HEK293 (cell line): ENCODE data around the gene PTGIS.
A peak's percentile ranks its signal among the peaks of the same experiment; 100 is the strongest.

Source experiments
- CTCF ChIA-PET: fragments of 350-600 bp; formaldehyde crosslinking; extraction: SDS; loops from one replicate; lab custom pipeline; 2021; ENCODE audit warnings: antibody characterized with exemption; lab: Yijun Ruan, JAX
- POLR2A ChIA-PET: fragments of 300-600 bp; formaldehyde crosslinking; extraction: SDS; loops from one replicate; lab custom pipeline; 2020; ENCODE audit warnings: antibody characterized with exemption, inconsistent platforms; lab: Yijun Ruan, JAX
- H3K27ac ChIP-seq: fragments of 200-500 bp; sonication (Bioruptor generic); 2 replicates; pipeline ENCODE4 v1.5.1; 2014; ENCODE audit warnings: low read depth, low read length, control low read depth, inconsistent platforms; ENCODE audit errors: extremely low read depth
- H3K36me3 ChIP-seq, 2 experiments: fragments of 200-500 bp in 1 of 2; sonication (Bioruptor generic) in 1 of 2; 1 replicate in 1 of 2; 2 replicates in 1 of 2; pipeline ENCODE4 v1.5.1; 2014 to 2017; ENCODE audit warnings: inconsistent platforms in 2 of 2, low read length in 2 of 2; ENCODE audit not compliant: control insufficient read depth in 2 of 2, insufficient read depth in 1 of 2
- H3K4me1 ChIP-seq: fragments of 200-500 bp; sonication (Bioruptor generic); 2 replicates; pipeline ENCODE4 v1.5.1; 2014; ENCODE audit warnings: mild to moderate bottlenecking, low read length, inconsistent platforms; ENCODE audit not compliant: control insufficient read depth, insufficient read depth
- H3K4me3 ChIP-seq: 2 replicates; pipeline ENCODE4 v1.5.1; 2011; ENCODE audit warnings: low read depth, mild to moderate bottlenecking, control low read depth, low read length, moderate library complexity
- H3K9me3 ChIP-seq: fragments of 200-500 bp; sonication (Bioruptor generic); 2 replicates; pipeline ENCODE4 v1.5.1; 2014; ENCODE audit warnings: low read depth, low read length, inconsistent platforms; ENCODE audit not compliant: control insufficient read depth, insufficient read depth
- INSM2 ChIP-seq: fragments of 450-650 bp; formaldehyde crosslinking; IDR thresholded peaks from 2 replicates; pipeline ENCODE4 v1.5.1; 2016; ENCODE audit warnings: missing biosample characterization, missing genetic modification characterization
- RBAK ChIP-seq: fragments of 450-650 bp; formaldehyde crosslinking; IDR thresholded peaks from 2 replicates; pipeline ENCODE4 v1.5.1; 2016; ENCODE audit warnings: missing biosample characterization, missing genetic modification characterization
- SETDB1 ChIP-seq: IDR thresholded peaks from one replicate; pipeline ENCODE4 v1.6.1; 2017; ENCODE audit warnings: mild to moderate bottlenecking, low read length, moderate library complexity, mixed read lengths; ENCODE audit not compliant: insufficient read length
- ZBTB20 ChIP-seq: fragments of 450-650 bp; formaldehyde crosslinking; IDR thresholded peaks from 2 replicates; pipeline ENCODE4 v1.5.1; 2016; ENCODE audit warnings: missing biosample characterization, missing genetic modification characterization
- ZBTB8A ChIP-seq: fragments of 450-650 bp; formaldehyde crosslinking; IDR thresholded peaks from 2 replicates; pipeline ENCODE4 v1.5.1; 2016; ENCODE audit warnings: missing biosample characterization, missing genetic modification characterization
- ZNF121 ChIP-seq: fragments of 450-650 bp; formaldehyde crosslinking; IDR thresholded peaks from 2 replicates; pipeline ENCODE4 v1.5.1; 2016; ENCODE audit warnings: missing biosample characterization, missing genetic modification characterization
- ZNF140 ChIP-seq: fragments of 450-650 bp; formaldehyde crosslinking; IDR thresholded peaks from 2 replicates; pipeline ENCODE4 v1.5.1; 2016; ENCODE audit warnings: missing biosample characterization, missing genetic modification characterization
- ZNF302 ChIP-seq: fragments of 450-650 bp; formaldehyde crosslinking; IDR thresholded peaks from 2 replicates; pipeline ENCODE4 v1.5.1; 2016; ENCODE audit warnings: missing biosample characterization, missing genetic modification characterization, low read depth
- ZNF423 ChIP-seq: fragments of 450-650 bp; formaldehyde crosslinking; IDR thresholded peaks from 2 replicates; pipeline ENCODE4 v1.5.1; 2016; ENCODE audit warnings: missing biosample characterization, missing genetic modification characterization
- ZNF513 ChIP-seq: fragments of 450-650 bp; IDR thresholded peaks from 2 replicates; pipeline ENCODE4 v1.5.1; 2018; ENCODE audit warnings: missing biosample characterization, missing genetic modification characterization
- ZNF664 ChIP-seq: fragments of 450-650 bp; formaldehyde crosslinking; IDR thresholded peaks from 2 replicates; pipeline ENCODE4 v1.5.1; 2016; ENCODE audit warnings: missing biosample characterization, missing genetic modification characterization
- ZNF677 ChIP-seq: fragments of 450-650 bp; IDR thresholded peaks from 2 replicates; pipeline ENCODE4 v1.5.0; 2018; ENCODE audit warnings: missing biosample characterization, mild to moderate bottlenecking, missing genetic modification characterization, moderate library complexity
- ZNF791 ChIP-seq: fragments of 450-650 bp; formaldehyde crosslinking; IDR thresholded peaks from 2 replicates; pipeline ENCODE4 v1.5.1; 2016; ENCODE audit warnings: missing biosample characterization, missing genetic modification characterization
- ZNF792 ChIP-seq: fragments of 450-650 bp; formaldehyde crosslinking; IDR thresholded peaks from 2 replicates; pipeline ENCODE4 v1.5.1; 2016; ENCODE audit warnings: missing biosample characterization, missing genetic modification characterization
- ZNF830 ChIP-seq: fragments of 450-650 bp; IDR thresholded peaks from 2 replicates; pipeline ENCODE4 v1.5.0; 2018; ENCODE audit warnings: missing biosample characterization, missing genetic modification characterization, low read depth, mild to moderate bottlenecking, moderate library complexity
- TF ChIP-seq, protein P1 (sequence below): fragments of 450-650 bp; formaldehyde crosslinking; IDR thresholded peaks from 2 replicates; pipeline ENCODE4 v1.5.1; 2016; ENCODE audit warnings: missing biosample characterization, missing genetic modification characterization
- TF ChIP-seq, protein P2 (sequence below): fragments of 450-650 bp; formaldehyde crosslinking; IDR thresholded peaks from 2 replicates; pipeline ENCODE4 v1.5.1; 2016; ENCODE audit warnings: missing biosample characterization, missing genetic modification characterization

The PTGIS gene

DNA sequence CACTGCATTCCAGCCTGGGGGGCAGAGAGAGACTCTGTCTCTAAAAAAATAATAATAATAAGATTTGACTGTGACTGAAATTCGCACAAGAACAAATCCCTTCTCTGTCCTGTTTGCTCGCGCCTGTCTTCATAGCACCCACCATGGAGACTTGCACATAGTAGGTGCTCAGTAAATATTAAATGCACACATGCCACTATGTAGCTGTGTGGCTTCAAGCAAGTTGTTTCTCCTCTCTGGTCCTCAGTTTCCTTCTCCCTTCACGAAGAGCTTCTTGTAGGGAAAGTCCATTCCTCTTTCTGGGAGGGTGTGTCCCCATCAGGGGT, 15.4 kb upstream of the PTGIS start:
- ChIA-PET CTCF (interaction anchor here (0.7 to 2.3 kb wide), 2 partner anchors 26 to 279 kb away, joined by 3 to 7 read pairs; no protein-coding TSS in a partner anchor), POLR2A (no interaction called here)
- no peaks in the 10 kb centered on the region for H3K4me1 ChIP-seq

GRCh38 chr20:49582413-49583334, 14.7 kb upstream of the PTGIS start:
- Histone ChIP-seq H3K4me1 (no peaks in the 10 kb centered on the region), H3K36me3 (no peaks in the 10 kb centered on the region), H3K4me3 (no peak overlapping the region), H3K27ac (no peak overlapping the region), H3K9me3 (no peaks in the 10 kb centered on the region)
- ChIA-PET POLR2A (no interaction called here), CTCF (interaction anchor here (0.7 to 2.3 kb wide), 3 partner anchors 26 to 263 kb away, joined by 3 to 7 read pairs (median 3); no protein-coding TSS in a partner anchor)
- TF ChIP-seq ZNF302 (no peak), ZNF121 (tag by site-specific recombination) (no peak), ZNF792 (tag by site-specific recombination) (no peak), ZNF423 (tag by site-specific recombination) (no peak), INSM2 (tag by site-specific recombination) (no peak), ZNF677 (no peak), ZBTB8A (tag by site-specific recombination) (no peak), SETDB1 (peak; percentile 32), ZNF513 (tag by site-specific recombination) (no peak), RBAK (tag by site-specific recombination) (no peak), ZBTB20 (no peak)
- TF ChIP-seq, protein P1, sequence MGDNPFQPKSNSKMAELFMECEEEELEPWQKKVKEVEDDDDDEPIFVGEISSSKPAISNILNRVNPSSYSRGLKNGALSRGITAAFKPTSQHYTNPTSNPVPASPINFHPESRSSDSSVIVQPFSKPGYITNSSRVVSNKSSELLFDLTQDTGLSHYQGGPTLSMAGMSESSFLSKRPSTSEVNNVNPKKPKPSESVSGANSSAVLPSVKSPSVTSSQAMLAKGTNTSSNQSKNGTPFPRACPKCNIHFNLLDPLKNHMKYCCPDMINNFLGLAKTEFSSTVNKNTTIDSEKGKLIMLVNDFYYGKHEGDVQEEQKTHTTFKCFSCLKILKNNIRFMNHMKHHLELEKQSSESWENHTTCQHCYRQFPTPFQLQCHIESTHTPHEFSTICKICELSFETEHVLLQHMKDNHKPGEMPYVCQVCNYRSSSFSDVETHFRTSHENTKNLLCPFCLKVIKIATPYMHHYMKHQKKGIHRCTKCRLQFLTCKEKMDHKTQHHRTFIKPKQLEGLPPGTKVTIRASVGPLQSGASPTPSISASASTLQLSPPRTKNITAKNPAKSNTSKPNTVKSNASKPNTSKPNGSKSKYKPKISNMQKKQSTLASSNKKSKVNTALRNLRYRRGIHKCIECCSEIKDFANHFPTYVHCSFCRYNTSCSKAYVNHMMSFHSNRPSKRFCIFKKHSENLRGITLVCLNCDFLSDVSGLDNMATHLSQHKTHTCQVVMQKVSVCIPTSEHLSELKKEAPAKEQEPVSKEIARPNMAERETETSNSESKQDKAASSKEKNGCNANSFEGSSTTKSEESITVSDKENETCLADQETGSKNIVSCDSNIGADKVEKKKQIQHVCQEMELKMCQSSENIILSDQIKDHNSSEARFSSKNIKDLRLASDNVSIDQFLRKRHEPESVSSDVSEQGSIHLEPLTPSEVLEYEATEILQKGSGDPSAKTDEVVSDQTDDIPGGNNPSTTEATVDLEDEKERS (tag by site-specific recombination) = peak; percentile 79; the same call in 1 of the 2 replicates

More for the DNA sequence above, 15.4 kb upstream of the PTGIS start:
- H3K27ac ChIP-seq = no peak overlapping the region
- H3K4me3 ChIP-seq = no peak overlapping the region
- H3K36me3 ChIP-seq = no peaks in the 10 kb centered on the region
- no peaks in the 10 kb centered on the region for H3K9me3 ChIP-seq
- TF ChIP-seq ZNF664 = peak; percentile 29; the same call in 1 of the 2 replicates
- no peak for TF ChIP-seq ZNF791 (tag by site-specific recombination)
- TF ChIP-seq ZNF423 (tag by site-specific recombination) = no peak

- no peak overlapping the region for H3K4me3 ChIP-seq
- POLR2A ChIA-PET = no interaction called here
- TF ChIP-seq ZNF830 (no peak), ZNF140 (no peak)
- TF ChIP-seq, protein P2, sequence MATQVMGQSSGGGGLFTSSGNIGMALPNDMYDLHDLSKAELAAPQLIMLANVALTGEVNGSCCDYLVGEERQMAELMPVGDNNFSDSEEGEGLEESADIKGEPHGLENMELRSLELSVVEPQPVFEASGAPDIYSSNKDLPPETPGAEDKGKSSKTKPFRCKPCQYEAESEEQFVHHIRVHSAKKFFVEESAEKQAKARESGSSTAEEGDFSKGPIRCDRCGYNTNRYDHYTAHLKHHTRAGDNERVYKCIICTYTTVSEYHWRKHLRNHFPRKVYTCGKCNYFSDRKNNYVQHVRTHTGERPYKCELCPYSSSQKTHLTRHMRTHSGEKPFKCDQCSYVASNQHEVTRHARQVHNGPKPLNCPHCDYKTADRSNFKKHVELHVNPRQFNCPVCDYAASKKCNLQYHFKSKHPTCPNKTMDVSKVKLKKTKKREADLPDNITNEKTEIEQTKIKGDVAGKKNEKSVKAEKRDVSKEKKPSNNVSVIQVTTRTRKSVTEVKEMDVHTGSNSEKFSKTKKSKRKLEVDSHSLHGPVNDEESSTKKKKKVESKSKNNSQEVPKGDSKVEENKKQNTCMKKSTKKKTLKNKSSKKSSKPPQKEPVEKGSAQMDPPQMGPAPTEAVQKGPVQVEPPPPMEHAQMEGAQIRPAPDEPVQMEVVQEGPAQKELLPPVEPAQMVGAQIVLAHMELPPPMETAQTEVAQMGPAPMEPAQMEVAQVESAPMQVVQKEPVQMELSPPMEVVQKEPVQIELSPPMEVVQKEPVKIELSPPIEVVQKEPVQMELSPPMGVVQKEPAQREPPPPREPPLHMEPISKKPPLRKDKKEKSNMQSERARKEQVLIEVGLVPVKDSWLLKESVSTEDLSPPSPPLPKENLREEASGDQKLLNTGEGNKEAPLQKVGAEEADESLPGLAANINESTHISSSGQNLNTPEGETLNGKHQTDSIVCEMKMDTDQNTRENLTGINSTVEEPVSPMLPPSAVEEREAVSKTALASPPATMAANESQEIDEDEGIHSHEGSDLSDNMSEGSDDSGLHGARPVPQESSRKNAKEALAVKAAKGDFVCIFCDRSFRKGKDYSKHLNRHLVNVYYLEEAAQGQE = no peak
- TF ChIP-seq, all 188 proteins: peak for 0
- H3K27ac ChIP-seq = no peak overlapping the region
- no peaks in the 10 kb centered on the region for H3K4me1 ChIP-seq
- CTCF ChIA-PET = interaction anchor here (0.5 to 2.3 kb wide), 3 partner anchors 28 to 304 kb away, joined by 3 to 7 read pairs (median 3); no protein-coding TSS in a partner anchor
- no peaks in the 10 kb centered on the region for H3K36me3 ChIP-seq
- no peaks in the 10 kb centered on the region for H3K9me3 ChIP-seq
These were observed 13.5 kb upstream of the PTGIS start for GRCh38 chr20:49581482-49581881.
